Measurements from ENCODE around the gene OCA2. TPM values are rescaled to one million over a fixed set of nuclear protein-coding genes. Genes with fewer than 3 reads are reported as not detected.

The OCA2 gene
- total RNA-seq, 1 experiment from 2014 or later, result 0.57 TPM

GRCh38 chr15:27903405-27903804 is 195.7 kb downstream of the OCA2 start:
- Mint-ChIP-seq H3K9me3 (ENCODE audit: unreplicated experiment) (no peaks in the 10 kb centered on the region), H3K27me3 (ENCODE audit: insufficient read depth, unreplicated experiment) (peaks cover 7% of the 10 kb centered on the region), H3K27ac (ENCODE audit: unreplicated experiment) (no peak overlapping the region), H3K36me3 (ENCODE audit: insufficient read depth, unreplicated experiment) (no peaks in the 10 kb centered on the region), H3K4me3 (ENCODE audit: unreplicated experiment) (no peak overlapping the region), H3K4me1 (ENCODE audit: low read depth, unreplicated experiment) (no peaks in the 10 kb centered on the region)
- Histone ChIP-seq H3K36me3 (ENCODE audit: control insufficient read depth, insufficient read depth, low read length) (no peaks in the 10 kb centered on the region), H3K4me3 (ENCODE audit: low read depth, low read length) (no peak overlapping the region), H3K27me3 (replicated peaks; ENCODE audit: control insufficient read depth, insufficient read depth, low read length) (no peaks in the 10 kb centered on the region), H3K9me3 (peaks cover 15% of the 10 kb centered on the region), H3K4me1 (no peaks in the 10 kb centered on the region)
- DNase-seq, result no peak
- TF ChIP-seq, protein P1, sequence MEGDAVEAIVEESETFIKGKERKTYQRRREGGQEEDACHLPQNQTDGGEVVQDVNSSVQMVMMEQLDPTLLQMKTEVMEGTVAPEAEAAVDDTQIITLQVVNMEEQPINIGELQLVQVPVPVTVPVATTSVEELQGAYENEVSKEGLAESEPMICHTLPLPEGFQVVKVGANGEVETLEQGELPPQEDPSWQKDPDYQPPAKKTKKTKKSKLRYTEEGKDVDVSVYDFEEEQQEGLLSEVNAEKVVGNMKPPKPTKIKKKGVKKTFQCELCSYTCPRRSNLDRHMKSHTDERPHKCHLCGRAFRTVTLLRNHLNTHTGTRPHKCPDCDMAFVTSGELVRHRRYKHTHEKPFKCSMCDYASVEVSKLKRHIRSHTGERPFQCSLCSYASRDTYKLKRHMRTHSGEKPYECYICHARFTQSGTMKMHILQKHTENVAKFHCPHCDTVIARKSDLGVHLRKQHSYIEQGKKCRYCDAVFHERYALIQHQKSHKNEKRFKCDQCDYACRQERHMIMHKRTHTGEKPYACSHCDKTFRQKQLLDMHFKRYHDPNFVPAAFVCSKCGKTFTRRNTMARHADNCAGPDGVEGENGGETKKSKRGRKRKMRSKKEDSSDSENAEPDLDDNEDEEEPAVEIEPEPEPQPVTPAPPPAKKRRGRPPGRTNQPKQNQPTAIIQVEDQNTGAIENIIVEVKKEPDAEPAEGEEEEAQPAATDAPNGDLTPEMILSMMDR (IDR thresholded peaks at IDR 0.05; ENCODE audit: insufficient read depth in 1 of 2, low read depth in 1 of 2, low read length in 1 of 2, severe bottlenecking in 1 of 2, unreplicated experiment in 1 of 2), result no peak
- intact Hi-C loops (cut with micrococcal nuclease; ENCODE audit: unreplicated experiment), result no loop called here
- POLR2A ChIA-PET, result no interaction called here
- CTCF ChIA-PET, result no interaction called here
- BruUV-seq (replicated peaks), result no TSS peak

DNA sequence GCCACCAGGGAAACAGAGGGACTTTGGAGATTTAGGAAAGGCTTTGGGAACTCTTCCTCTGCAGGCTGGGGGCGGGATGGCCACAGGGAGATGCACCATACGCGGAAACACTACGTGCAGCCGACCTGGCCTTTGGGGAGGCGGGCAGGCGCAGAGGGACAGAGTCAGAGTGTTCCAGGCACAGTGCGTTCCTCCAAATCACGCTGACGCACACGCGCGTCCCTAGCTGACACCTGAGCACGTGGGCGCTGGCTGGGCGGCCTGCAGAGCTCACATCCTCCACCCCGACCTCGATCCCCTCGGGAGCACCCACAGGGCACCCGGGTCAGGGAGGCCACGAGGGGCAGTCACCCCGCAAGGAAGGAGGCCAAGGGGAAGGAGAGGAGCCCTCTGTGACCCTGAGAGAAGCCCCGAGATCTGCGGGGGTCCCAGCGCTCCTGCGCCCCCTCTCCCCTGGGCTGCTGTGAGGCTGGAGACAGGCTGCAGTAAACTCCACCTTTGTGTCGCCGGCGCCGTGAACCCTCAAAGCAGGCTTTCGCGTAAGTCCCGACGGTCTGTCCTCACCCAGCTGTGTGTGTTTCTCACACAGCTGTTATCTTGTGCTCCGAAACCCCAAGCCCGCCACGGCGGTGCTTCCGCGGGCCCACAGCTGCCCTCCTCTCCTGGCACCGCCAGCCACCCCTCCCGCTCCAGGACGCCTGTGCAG is 196.3 kb downstream of the OCA2 start:
- peaks cover 7% of the 10 kb centered on the region for H3K27me3 Mint-ChIP-seq (ENCODE audit: insufficient read depth, unreplicated experiment)
- no peaks in the 10 kb centered on the region for H3K27me3 ChIP-seq (replicated peaks; ENCODE audit: control insufficient read depth, insufficient read depth, low read length)
- no peaks in the 10 kb centered on the region for H3K36me3 Mint-ChIP-seq (ENCODE audit: insufficient read depth, unreplicated experiment)
- H3K4me1 ChIP-seq, result no peaks in the 10 kb centered on the region
- H3K4me3 Mint-ChIP-seq (ENCODE audit: unreplicated experiment), result no peak overlapping the region
- H3K36me3 ChIP-seq (ENCODE audit: control insufficient read depth, insufficient read depth, low read length), result no peaks in the 10 kb centered on the region
- H3K27ac Mint-ChIP-seq (ENCODE audit: unreplicated experiment), result no peak overlapping the region
- BruUV-seq (replicated peaks), result no TSS peak
- TF ChIP-seq, protein P1 (IDR thresholded peaks at IDR 0.05; ENCODE audit: insufficient read depth in 1 of 2, low read depth in 1 of 2, low read length in 1 of 2, severe bottlenecking in 1 of 2, unreplicated experiment in 1 of 2), result no peak
- H3K4me1 Mint-ChIP-seq (ENCODE audit: low read depth, unreplicated experiment), result no peaks in the 10 kb centered on the region
- intact Hi-C loops (cut with micrococcal nuclease; ENCODE audit: unreplicated experiment), result no loop called here
- CTCF ChIA-PET, result no interaction called here
- DNase-seq, result no peak
- no peak overlapping the region for H3K4me3 ChIP-seq (ENCODE audit: low read depth, low read length)
- H3K9me3 ChIP-seq, result peaks cover 15% of the 10 kb centered on the region
- H3K9me3 Mint-ChIP-seq (ENCODE audit: unreplicated experiment), result no peaks in the 10 kb centered on the region
- POLR2A ChIA-PET, result no interaction called here

GRCh38 chr15:27899583-27900285 is 199.4 kb downstream of the OCA2 start:
- Mint-ChIP-seq H3K27me3 (ENCODE audit: insufficient read depth, unreplicated experiment) (peaks cover 7% of the 10 kb centered on the region), H3K4me3 (ENCODE audit: unreplicated experiment) (no peak overlapping the region), H3K27ac (ENCODE audit: unreplicated experiment) (no peak overlapping the region), H3K36me3 (ENCODE audit: insufficient read depth, unreplicated experiment) (no peaks in the 10 kb centered on the region), H3K9me3 (ENCODE audit: unreplicated experiment) (peaks cover 17% of the 10 kb centered on the region), H3K4me1 (ENCODE audit: low read depth, unreplicated experiment) (no peaks in the 10 kb centered on the region)
- ChIA-PET POLR2A (no interaction called here), CTCF (no interaction called here)
- H3K36me3 ChIP-seq (ENCODE audit: control insufficient read depth, insufficient read depth, low read length), result no peaks in the 10 kb centered on the region
- TF ChIP-seq, protein P1 (IDR thresholded peaks at IDR 0.05; ENCODE audit: insufficient read depth in 1 of 2, low read depth in 1 of 2, low read length in 1 of 2, severe bottlenecking in 1 of 2, unreplicated experiment in 1 of 2), result no peak
- H3K4me1 ChIP-seq, result no peaks in the 10 kb centered on the region
- BruUV-seq (replicated peaks), result no TSS peak
- H3K4me3 ChIP-seq (ENCODE audit: low read depth, low read length), result no peak overlapping the region
- DNase-seq, result no peak
- intact Hi-C loops (cut with micrococcal nuclease; ENCODE audit: unreplicated experiment), result no loop called here
- no peaks in the 10 kb centered on the region for H3K27me3 ChIP-seq (replicated peaks; ENCODE audit: control insufficient read depth, insufficient read depth, low read length)
- H3K9me3 ChIP-seq, result peaks cover 3% of the 10 kb centered on the region; the same call in 1 of the 2 replicates

Measured in Caco-2 (cell line).